ENCODE data around the gene MFF. TPM values are rescaled to one million over a fixed set of nuclear protein-coding genes. Genes with fewer than 3 reads are reported as not detected.

MFF gene
- total RNA-seq, 1 experiment from 2014 or later, result 83.3 TPM

- H3K4me1 Mint-ChIP-seq, result peaks cover 2 to 3% of the 10 kb centered on the region in 2 experiments
- Histone ChIP-seq H4K5ac (ENCODE audit: insufficient read length, low read depth, low read length) (no peak overlapping the region), H3K56ac (ENCODE audit: insufficient read length, low read depth, low read length) (no peak overlapping the region), H2AK5ac (ENCODE audit: insufficient read length, low read length) (no peak overlapping the region), H3K79me2 (ENCODE audit: insufficient read depth, low read length) (no peaks in the 10 kb centered on the region), H4K8ac (replicated peaks; ENCODE audit: insufficient read length, low read depth, low read length) (no peak overlapping the region), H2AFZ (ENCODE audit: low read length) (no peak overlapping the region), H4K91ac (ENCODE audit: insufficient read length, low read depth, low read length) (no peak overlapping the region), H3K79me1 (ENCODE audit: insufficient read depth, low read depth, low read length, poor library complexity, severe bottlenecking) (no peaks in the 10 kb centered on the region), H3K9me3 (ENCODE audit: control insufficient read depth, low read depth, low read length) (no peaks in the 10 kb centered on the region), H2BK20ac (ENCODE audit: low read depth, low read length, poor library complexity, severe bottlenecking) (no peak overlapping the region), H3K18ac (ENCODE audit: insufficient read length, low read depth, low read length) (no peak overlapping the region), H3K27me3 (ENCODE audit: insufficient read depth, low read length) (no peaks in the 10 kb centered on the region), H2BK12ac (ENCODE audit: insufficient read length, low read depth, low read length) (no peak overlapping the region), H3K27ac (ENCODE audit: insufficient read length, low read depth, low read length) (no peak overlapping the region), H3K4me2 (ENCODE audit: insufficient read depth, insufficient read length, low read length) (no peak overlapping the region), H2BK5ac (ENCODE audit: insufficient read length, low read length) (no peak overlapping the region), H3T11ph (ENCODE audit: low read length) (no peak overlapping the region), H4K20me1 (ENCODE audit: control insufficient read depth, insufficient read depth, insufficient read length) (no peaks in the 10 kb centered on the region), H3K4ac (ENCODE audit: low read depth, low read length) (no peak overlapping the region), H3K4me1 (ENCODE audit: insufficient read depth, low read length) (no peaks in the 10 kb centered on the region), H3K23me2 (ENCODE audit: insufficient read length, low read depth, low read length, poor library complexity, severe bottlenecking) (no peaks in the 10 kb centered on the region), H3K23ac (ENCODE audit: insufficient read length, low read depth, low read length) (no peak overlapping the region), H3K14ac (ENCODE audit: insufficient read depth, low read length) (no peak overlapping the region), H2BK15ac (ENCODE audit: low read depth, low read length) (no peak overlapping the region), H3K9ac (ENCODE audit: extremely low read depth, insufficient read length, low read length) (no peak overlapping the region), H2BK120ac (ENCODE audit: low read depth, low read length, poor library complexity, severe bottlenecking) (no peak overlapping the region)
- H3K9me3 Mint-ChIP-seq, result no peaks in the 10 kb centered on the region
- TF ChIP-seq CTCF (conservative IDR thresholded peaks at IDR 0.05), result no peak
- no peak overlapping the region for H3K27ac Mint-ChIP-seq
- H3K4me3 Mint-ChIP-seq, result no peak overlapping the region
- no peaks in the 10 kb centered on the region for H3K36me3 Mint-ChIP-seq (ENCODE audit: insufficient read depth in 1 of 3, low read depth in 3 of 3)
- WGBS (ENCODE audit: extremely low coverage, insufficient read length, low lambda C conversion rate), result no CpG with 5 or more reads among the region's 5 CpGs
- H3K27me3 Mint-ChIP-seq (ENCODE audit: low read depth), result no peaks in the 10 kb centered on the region
- no peak for DNase-seq
Observed at GRCh38 chr2:227287771-227288170, 37.3 kb upstream of the MFF start.
